CD4-positive, alpha-beta T cell (primary cell): ENCODE results near the gene UGT1A5. TPM values are rescaled to one million over a fixed set of nuclear protein-coding genes. Genes with fewer than 3 reads are reported as not detected.
"Not testable (repeated sequence)": the region's sequence is repeated elsewhere in the genome, so short reads cannot be mapped to it uniquely, and the experiment has no call there.

Experiments used
- ATAC-seq: fragments of 200-7000 bp; cut with Tn5 transposase; one replicate; pipeline ENCODE4 v1.10.0; 2022; ENCODE audit warnings: mild to moderate bottlenecking; ENCODE audit not compliant: poor library complexity
- CTCF ChIA-PET: fragments of 350-600 bp; sonication (Branson Sonifier 250); formaldehyde crosslinking; loops from one replicate; lab custom pipeline; 2021; ENCODE audit warnings: antibody characterized with exemption, inconsistent platforms; lab: Charles Lee
- POLR2A ChIA-PET: fragments of 350-600 bp; sonication (Branson Sonifier 250); formaldehyde crosslinking; loops from one replicate; lab custom pipeline; 2021; ENCODE audit warnings: antibody characterized with exemption, inconsistent platforms; lab: Charles Lee
- DNase-seq, 14 experiments: peaks; one replicate each; pipeline ENCODE4 v3.0.0-alpha.2; 2013 to 2020; ENCODE audit warnings: mixed read lengths in 2 of 14
- H3K27ac ChIP-seq, 2 donors: one replicate each; pipeline versions ENCODE4 v1.5.1 to v1.7.0; 2013; ENCODE audit warnings: low read length in 2 of 2, low read depth in 1 of 2, mild to moderate bottlenecking in 1 of 2
- H3K27me3 ChIP-seq, 2 experiments: 1 replicate in 1 of 2; 2 replicates in 1 of 2; pipeline versions ENCODE4 v1.6.1 to v1.7.0; 2013; ENCODE audit warnings: low read length in 2 of 2, control low read depth in 1 of 2, mild to moderate bottlenecking in 1 of 2, moderate library complexity in 1 of 2; ENCODE audit not compliant: insufficient read depth in 2 of 2, control insufficient read depth in 1 of 2
- H3K36me3 ChIP-seq: one replicate; pipeline ENCODE4 v1.6.1; 2013; ENCODE audit warnings: low read length, control low read depth; ENCODE audit not compliant: insufficient read depth
- H3K4me1 ChIP-seq: one replicate; pipeline ENCODE4 v1.6.1; 2013; ENCODE audit warnings: low read length, control low read depth; ENCODE audit not compliant: insufficient read depth
- H3K4me3 ChIP-seq: one replicate; pipeline ENCODE4 v1.5.1; 2013; ENCODE audit warnings: mild to moderate bottlenecking, low read length, moderate library complexity
- H3K9me3 ChIP-seq, 2 experiments: 1 replicate in 1 of 2; 2 replicates in 1 of 2; pipeline versions ENCODE4 v1.6.1 to v1.7.0; 2013; ENCODE audit warnings: low read length in 2 of 2, mild to moderate bottlenecking in 2 of 2, control low read depth in 1 of 2, moderate library complexity in 1 of 2; ENCODE audit not compliant: control insufficient read depth in 1 of 2, insufficient read depth in 1 of 2
- H3K27ac Mint-ChIP-seq: one replicate; pipeline ENCODE4 v1.8.0; 2020; ENCODE audit warnings: mixed read lengths
- H3K27me3 Mint-ChIP-seq: one replicate; pipeline ENCODE4 v1.8.0; 2021; ENCODE audit warnings: mixed read lengths
- H3K36me3 Mint-ChIP-seq: one replicate; pipeline ENCODE4 v1.8.0; 2021; ENCODE audit warnings: low read depth, mixed read lengths
- H3K4me1 Mint-ChIP-seq: one replicate; pipeline ENCODE4 v1.8.0; 2021; ENCODE audit warnings: low read depth, mixed read lengths
- H3K4me3 Mint-ChIP-seq: one replicate; pipeline ENCODE4 v1.8.0; 2020; ENCODE audit warnings: mild to moderate bottlenecking, mixed read lengths
- H3K9me3 Mint-ChIP-seq: one replicate; pipeline ENCODE4 v1.8.0; 2020; ENCODE audit warnings: mixed read lengths
- intact Hi-C, 2 experiments: fragments of 100-400 bp; cut with DNase I in 1 of 2; cut with micrococcal nuclease in 1 of 2; formaldehyde crosslinking; loops; one replicate each; pipeline versions ENCODE4 v1.15.1 to v1.9.0; 2023 to 2025; cut with DNase I, micrococcal nuclease
- total RNA-seq, 174 experiments: library from RNA in 2 of 174; stranded (reverse) in 2 of 174; gene quantifications; one replicate each; pipeline ENCODE4 v1.2.3 and lab custom pipeline; 2021 to 2026
- TF ChIP-seq, protein P1 (sequence below): fragments of 200-600 bp; IDR thresholded peaks from one replicate; pipeline ENCODE4 v1.8.0; 2022; ENCODE audit warnings: antibody characterized with exemption, mild to moderate bottlenecking

The UGT1A5 gene
- total RNA-seq, 2 experiments from 2014 or later: not detected

GRCh38 chr2:233746475-233747282 lies 34.0 kb downstream of the UGT1A5 start:
- DNase-seq: no peak
- Mint-ChIP-seq H3K27me3 (peaks cover 29% of the 10 kb centered on the region), H3K9me3 (peaks cover 6% of the 10 kb centered on the region), H3K36me3 (no peaks in the 10 kb centered on the region), H3K27ac (no peak overlapping the region), H3K4me1 (no peaks in the 10 kb centered on the region), H3K4me3 (no peak overlapping the region)
- ChIA-PET POLR2A (no interaction called here), CTCF (no interaction called here)
- Histone ChIP-seq H3K27me3 (peaks cover 0 to 3% of the 10 kb centered on the region in 2 experiments), H3K36me3 (no peaks in the 10 kb centered on the region), H3K4me3 (no peak overlapping the region), H3K4me1 (no peaks in the 10 kb centered on the region), H3K27ac (no peak overlapping the region), H3K9me3 (peaks cover 0 to 15% of the 10 kb centered on the region in 2 experiments)
- no peak for ATAC-seq
- intact Hi-C loops: no loop called here
- TF ChIP-seq, protein P1, sequence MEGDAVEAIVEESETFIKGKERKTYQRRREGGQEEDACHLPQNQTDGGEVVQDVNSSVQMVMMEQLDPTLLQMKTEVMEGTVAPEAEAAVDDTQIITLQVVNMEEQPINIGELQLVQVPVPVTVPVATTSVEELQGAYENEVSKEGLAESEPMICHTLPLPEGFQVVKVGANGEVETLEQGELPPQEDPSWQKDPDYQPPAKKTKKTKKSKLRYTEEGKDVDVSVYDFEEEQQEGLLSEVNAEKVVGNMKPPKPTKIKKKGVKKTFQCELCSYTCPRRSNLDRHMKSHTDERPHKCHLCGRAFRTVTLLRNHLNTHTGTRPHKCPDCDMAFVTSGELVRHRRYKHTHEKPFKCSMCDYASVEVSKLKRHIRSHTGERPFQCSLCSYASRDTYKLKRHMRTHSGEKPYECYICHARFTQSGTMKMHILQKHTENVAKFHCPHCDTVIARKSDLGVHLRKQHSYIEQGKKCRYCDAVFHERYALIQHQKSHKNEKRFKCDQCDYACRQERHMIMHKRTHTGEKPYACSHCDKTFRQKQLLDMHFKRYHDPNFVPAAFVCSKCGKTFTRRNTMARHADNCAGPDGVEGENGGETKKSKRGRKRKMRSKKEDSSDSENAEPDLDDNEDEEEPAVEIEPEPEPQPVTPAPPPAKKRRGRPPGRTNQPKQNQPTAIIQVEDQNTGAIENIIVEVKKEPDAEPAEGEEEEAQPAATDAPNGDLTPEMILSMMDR: no peak

DNA sequence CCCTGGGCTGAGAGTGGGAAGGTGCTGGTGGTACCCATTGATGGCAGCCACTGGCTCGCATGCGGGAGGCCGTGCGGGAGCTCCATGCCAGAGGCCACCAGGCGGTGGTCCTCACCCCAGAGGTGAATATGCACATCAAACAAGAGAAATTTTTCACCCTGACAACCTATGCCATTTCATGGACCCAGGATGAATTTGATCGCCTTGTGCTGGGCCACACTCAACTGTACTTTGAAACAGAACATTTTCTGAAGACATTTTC lies 34.5 kb downstream of the UGT1A5 start:
- CTCF ChIA-PET: no interaction called here

DNA sequence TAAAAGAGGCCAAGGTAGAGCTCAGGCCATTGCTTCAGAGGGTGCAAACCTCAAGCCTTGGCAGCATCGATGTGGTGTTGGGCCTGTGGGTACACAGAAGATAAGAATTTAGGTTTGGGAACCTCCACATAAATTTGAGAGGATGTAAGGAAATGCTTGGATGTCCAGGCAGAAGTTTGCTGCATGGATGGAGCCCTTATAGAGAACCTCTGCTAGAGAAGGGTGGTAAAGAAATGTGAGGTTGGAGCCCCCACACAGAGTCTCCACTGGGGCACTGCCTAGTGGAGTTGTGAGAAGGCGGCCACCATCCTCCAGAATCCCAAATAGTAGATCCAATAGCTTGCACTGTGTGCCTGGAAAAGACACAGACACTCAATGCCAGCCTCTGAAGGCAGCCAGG lies 38.0 kb downstream of the UGT1A5 start:
- H3K27me3 Mint-ChIP-seq: peaks cover 46% of the 10 kb centered on the region

More for the DNA sequence above, 34.5 kb downstream of the UGT1A5 start:
- no peaks in the 10 kb centered on the region for H3K36me3 Mint-ChIP-seq
- TF ChIP-seq, protein P1: no peak
- Histone ChIP-seq H3K9me3 (peaks cover 0 to 15% of the 10 kb centered on the region in 2 experiments), H3K27me3 (peaks cover 0 to 3% of the 10 kb centered on the region in 2 experiments), H3K4me1 (no peaks in the 10 kb centered on the region), H3K36me3 (no peaks in the 10 kb centered on the region), H3K27ac (no peak overlapping the region), H3K4me3 (no peak overlapping the region)
- POLR2A ChIA-PET: no interaction called here
- no peaks in the 10 kb centered on the region for H3K4me1 Mint-ChIP-seq
- H3K27me3 Mint-ChIP-seq: peaks cover 33% of the 10 kb centered on the region
- DNase-seq (no peak), ATAC-seq (no peak)
- H3K4me3 Mint-ChIP-seq: no peak overlapping the region
- intact Hi-C loops: no loop called here
- H3K27ac Mint-ChIP-seq: no peak overlapping the region
- peaks cover 7% of the 10 kb centered on the region for H3K9me3 Mint-ChIP-seq

GRCh38 chr2:233751212-233752009 lies 38.7 kb downstream of the UGT1A5 start:
- H3K27me3 Mint-ChIP-seq: peaks cover 42% of the 10 kb centered on the region
- intact Hi-C loops, H3K4me1 Mint-ChIP-seq, H3K4me3 Mint-ChIP-seq, H3K9me3 Mint-ChIP-seq, H3K4me3 ChIP-seq, H3K27ac ChIP-seq, CTCF ChIA-PET, H3K27ac Mint-ChIP-seq, DNase-seq, H3K4me1 ChIP-seq, H3K36me3 Mint-ChIP-seq, H3K27me3 ChIP-seq, ATAC-seq, H3K36me3 ChIP-seq, POLR2A ChIA-PET: not testable (repeated sequence)
- H3K9me3 ChIP-seq: peaks cover 0 to 16% of the 10 kb centered on the region in 2 experiments

More for the DNA sequence above, 38.0 kb downstream of the UGT1A5 start:
- H3K4me1 Mint-ChIP-seq, H3K4me3 Mint-ChIP-seq, H3K9me3 Mint-ChIP-seq, intact Hi-C loops, H3K36me3 Mint-ChIP-seq, H3K27ac ChIP-seq, ATAC-seq, H3K27ac Mint-ChIP-seq, H3K4me1 ChIP-seq, H3K27me3 ChIP-seq, CTCF ChIA-PET, POLR2A ChIA-PET, H3K4me3 ChIP-seq, DNase-seq, H3K36me3 ChIP-seq: not testable (repeated sequence)
- H3K9me3 ChIP-seq: peaks cover 0 to 16% of the 10 kb centered on the region in 2 experiments
